Measurements from ENCODE around the gene EMC8.

The EMC8 gene

DNA sequence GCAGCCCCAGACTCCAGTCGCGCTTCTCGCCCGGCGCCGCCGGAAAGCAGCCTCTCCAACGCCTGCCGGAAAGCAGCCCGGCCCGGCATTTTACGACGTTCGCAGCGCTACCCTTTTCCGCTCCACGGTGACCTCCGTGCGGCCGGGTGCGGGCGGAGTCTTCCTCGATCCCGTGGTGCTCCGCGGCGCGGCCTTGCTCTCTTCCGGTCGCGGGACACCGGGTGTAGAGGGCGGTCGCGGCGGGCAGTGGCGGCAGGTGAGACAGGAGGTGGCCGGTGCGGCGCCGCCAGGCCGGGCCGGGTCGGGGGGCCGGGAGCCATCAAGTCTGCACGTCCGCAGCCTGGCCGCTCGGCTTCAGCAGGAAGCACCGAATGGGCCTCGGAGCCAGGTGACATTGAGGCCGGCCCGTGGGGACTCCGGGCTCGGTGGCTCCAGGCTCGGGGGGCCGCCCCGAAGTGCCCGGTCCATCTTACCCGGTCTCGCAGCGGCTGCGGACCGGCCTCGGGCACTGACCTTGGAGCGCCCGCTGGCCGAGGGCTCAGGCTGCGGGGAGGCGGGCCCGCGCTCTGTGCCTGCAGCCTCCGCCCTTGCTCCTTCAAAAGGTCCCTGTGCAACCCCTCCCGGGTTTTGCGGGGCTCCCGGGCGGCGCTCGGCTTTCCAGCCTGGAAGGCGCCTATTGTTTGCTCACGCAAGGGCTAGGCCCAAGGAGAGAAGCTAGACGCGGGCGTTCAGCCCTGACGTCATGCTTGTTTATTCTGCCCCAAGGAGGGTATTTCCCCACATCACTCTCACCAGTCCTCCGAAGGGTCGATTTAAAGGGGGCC lies at the start of gene EMC8, which contains the start of gene COX4I1:
Gene EMC8 (minus strand): TSS at position 48 of the 824 bp plus-strand sequence. CDS start 249 bp downstream, outside the sequence.
Gene COX4I1 (plus strand): TSS at position 199 of the 824 bp plus-strand sequence. CDS start 1,511 bp downstream, outside the sequence.
- in situ Hi-C loops (cut with MboI; ENCODE audit: low pct_unique_long_range_greater_than_20kb, low sequenced_read_pairs, unreplicated experiment): loop anchor here (25.0 kb wide), 1 partner anchor 713 kb away; the partner anchor contains the start of gene FOXF1
- DNase-seq (ENCODE audit: low spot score): peak; percentile 98
- TF ChIP-seq, protein P1, sequence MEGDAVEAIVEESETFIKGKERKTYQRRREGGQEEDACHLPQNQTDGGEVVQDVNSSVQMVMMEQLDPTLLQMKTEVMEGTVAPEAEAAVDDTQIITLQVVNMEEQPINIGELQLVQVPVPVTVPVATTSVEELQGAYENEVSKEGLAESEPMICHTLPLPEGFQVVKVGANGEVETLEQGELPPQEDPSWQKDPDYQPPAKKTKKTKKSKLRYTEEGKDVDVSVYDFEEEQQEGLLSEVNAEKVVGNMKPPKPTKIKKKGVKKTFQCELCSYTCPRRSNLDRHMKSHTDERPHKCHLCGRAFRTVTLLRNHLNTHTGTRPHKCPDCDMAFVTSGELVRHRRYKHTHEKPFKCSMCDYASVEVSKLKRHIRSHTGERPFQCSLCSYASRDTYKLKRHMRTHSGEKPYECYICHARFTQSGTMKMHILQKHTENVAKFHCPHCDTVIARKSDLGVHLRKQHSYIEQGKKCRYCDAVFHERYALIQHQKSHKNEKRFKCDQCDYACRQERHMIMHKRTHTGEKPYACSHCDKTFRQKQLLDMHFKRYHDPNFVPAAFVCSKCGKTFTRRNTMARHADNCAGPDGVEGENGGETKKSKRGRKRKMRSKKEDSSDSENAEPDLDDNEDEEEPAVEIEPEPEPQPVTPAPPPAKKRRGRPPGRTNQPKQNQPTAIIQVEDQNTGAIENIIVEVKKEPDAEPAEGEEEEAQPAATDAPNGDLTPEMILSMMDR (IDR thresholded peaks at IDR 0.05; ENCODE audit: extremely low read depth, insufficient read depth, missing control alignments): no peak

DNA sequence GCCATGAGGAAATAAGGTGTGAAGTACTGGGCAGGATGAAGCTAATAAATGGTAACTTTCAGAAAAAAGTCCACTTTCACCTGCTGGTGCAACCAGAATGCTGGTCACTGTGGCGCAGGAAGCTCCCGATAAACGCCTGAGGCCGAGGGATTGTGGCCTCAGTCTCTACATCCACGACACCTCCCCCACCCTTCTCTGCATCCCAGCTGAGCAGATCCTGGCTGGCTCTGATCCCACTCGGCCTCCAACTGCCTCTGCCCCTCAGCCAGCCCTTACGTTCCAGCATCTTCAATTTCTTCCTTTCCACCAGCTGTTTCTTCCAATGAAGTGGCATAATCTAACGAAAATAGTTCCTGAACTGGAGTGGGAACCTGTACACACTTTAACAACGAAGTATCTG lies 49.6 kb upstream of the EMC8 start:
- in situ Hi-C loops (cut with MboI; ENCODE audit: low pct_unique_long_range_greater_than_20kb, low sequenced_read_pairs, unreplicated experiment): no loop called here
- DNase-seq (ENCODE audit: low spot score): no peak
- TF ChIP-seq, protein P1 (IDR thresholded peaks at IDR 0.05; ENCODE audit: extremely low read depth, insufficient read depth, missing control alignments): no peak

DNA sequence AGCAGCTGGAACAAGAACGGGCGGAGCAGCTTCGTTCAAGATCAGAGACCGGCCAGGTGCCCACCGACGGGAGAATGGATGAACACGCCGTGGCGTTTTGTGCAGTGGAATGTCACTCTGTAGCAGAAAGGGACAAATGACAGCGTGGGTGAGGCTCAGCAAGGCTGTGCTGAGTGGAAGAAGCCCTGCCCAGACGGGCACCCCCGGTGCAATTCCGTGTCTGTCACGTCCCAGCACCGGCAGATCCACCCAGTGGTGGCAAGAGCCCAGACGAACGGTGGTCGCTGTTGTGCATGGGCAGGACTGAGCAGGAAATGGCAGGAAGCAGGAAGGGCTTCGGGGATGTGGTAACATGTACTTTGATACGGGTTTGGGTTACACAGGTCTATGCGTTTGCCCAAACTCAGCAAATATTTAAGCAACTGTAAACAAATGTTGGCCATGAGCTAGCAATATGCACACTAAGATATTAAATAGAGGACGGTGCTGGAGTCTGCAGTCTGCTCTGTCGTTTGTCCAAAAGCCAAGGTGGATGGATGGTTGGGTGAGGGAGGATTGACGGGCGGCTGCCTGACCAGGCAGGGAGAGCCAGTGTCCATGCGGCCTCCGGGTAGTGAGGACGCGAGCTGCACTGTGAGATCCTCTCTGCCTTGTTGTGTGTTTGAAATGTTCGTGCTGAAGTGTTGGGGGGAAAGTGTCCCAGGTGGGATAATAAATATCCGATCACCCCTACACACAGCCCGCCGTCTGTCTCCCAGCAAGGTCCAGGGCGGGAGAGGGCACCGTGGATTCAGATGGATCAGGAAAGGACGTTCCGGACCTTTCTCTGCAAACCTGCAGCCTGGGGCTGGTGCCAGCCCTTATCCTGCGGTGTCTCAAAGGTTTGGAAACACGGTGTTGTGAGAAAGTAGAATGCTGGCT lies 48.6 kb upstream of the EMC8 start:
- TF ChIP-seq, protein P1 (IDR thresholded peaks at IDR 0.05; ENCODE audit: extremely low read depth, insufficient read depth, missing control alignments): no peak
- DNase-seq (ENCODE audit: low spot score): no peak
- in situ Hi-C loops (cut with MboI; ENCODE audit: low pct_unique_long_range_greater_than_20kb, low sequenced_read_pairs, unreplicated experiment): no loop called here

DNA sequence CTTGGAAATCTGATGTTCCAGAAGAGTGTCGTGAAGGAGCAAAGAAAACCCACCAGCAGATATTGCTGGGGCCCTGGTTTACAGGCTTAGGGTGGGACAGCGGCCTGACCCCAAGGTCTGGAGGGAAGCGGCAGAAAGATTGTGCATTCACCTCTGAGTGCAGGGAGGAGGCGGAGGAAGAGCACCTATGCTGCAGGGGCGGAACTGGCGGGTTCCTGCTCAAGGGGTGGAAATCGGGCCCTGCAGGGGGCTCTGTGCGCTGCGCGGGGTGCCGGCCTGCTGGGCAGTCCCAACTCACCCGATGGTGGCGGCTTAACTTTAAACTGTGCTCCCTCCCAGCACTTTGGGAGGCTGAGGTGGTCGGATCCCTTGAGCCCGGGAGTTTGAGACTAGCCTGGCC lies 47.7 kb upstream of the EMC8 start:
- in situ Hi-C loops (cut with MboI; ENCODE audit: low pct_unique_long_range_greater_than_20kb, low sequenced_read_pairs, unreplicated experiment): no loop called here
- no peak for DNase-seq (ENCODE audit: low spot score)
- TF ChIP-seq, protein P1 (IDR thresholded peaks at IDR 0.05; ENCODE audit: extremely low read depth, insufficient read depth, missing control alignments): no peak

DNA sequence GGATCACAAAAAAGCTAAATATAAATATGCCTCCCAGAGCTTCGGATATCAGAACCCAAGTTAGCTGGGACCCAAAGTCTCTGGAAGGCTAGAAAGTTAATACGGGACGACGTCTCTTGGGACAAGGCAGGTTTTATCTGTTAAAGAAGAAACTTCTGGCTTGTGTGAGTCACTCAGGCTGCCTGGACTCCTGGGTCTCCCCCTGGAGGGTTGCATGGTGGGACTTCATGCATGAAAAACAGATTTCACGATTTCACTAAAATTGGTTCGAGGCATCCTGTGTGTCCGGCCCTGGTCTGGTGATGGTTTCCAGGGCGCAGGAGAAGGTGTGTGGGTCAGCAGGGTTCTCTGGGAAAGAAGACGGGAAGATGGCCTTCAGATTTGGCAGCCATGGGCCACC lies 47.1 kb upstream of the EMC8 start:
- DNase-seq (ENCODE audit: low spot score): no peak
- in situ Hi-C loops (cut with MboI; ENCODE audit: low pct_unique_long_range_greater_than_20kb, low sequenced_read_pairs, unreplicated experiment): no loop called here
- TF ChIP-seq, protein P1 (IDR thresholded peaks at IDR 0.05; ENCODE audit: extremely low read depth, insufficient read depth, missing control alignments): no peak

DNA sequence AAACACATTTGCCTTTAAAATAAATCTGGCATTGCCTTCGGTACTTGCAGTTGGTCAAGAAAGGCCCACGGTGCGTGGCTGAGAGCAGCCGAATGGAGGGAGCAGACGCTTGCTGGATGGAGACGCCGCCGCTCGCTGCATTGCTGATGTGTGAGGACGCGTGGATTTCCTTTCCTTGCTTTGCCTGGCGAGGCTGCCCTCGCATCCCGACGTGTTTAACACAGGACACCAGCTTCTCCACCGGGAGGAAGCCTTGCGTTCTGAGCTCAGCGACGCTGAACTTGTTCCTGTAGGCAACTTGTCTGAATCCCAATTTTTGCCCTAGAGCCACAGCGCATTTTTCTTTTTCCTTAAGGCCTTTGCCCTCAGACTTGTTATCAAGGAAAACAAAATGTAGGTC lies 45.9 kb upstream of the EMC8 start:
- TF ChIP-seq, protein P1 (IDR thresholded peaks at IDR 0.05; ENCODE audit: extremely low read depth, insufficient read depth, missing control alignments): no peak
- no peak for DNase-seq (ENCODE audit: low spot score)
- in situ Hi-C loops (cut with MboI; ENCODE audit: low pct_unique_long_range_greater_than_20kb, low sequenced_read_pairs, unreplicated experiment): no loop called here

All from GM13977 (cell line).